A549 (cell line): Measurements from ENCODE around the gene MTTP. TPM values are rescaled to one million over a fixed set of nuclear protein-coding genes. Genes with fewer than 3 reads are reported as not detected.

Source experiments
- ATAC-seq, 2 experiments: fragments of 200-7000 bp in 1 of 2; fragments of >200 bp in 1 of 2; cut with Nextera tagmentation in 1 of 2; cut with Tn5 transposase in 1 of 2; 3 replicates each; pipeline versions ENCODE4 v1.8.0 to v1.9.1; 2018 to 2020; ENCODE audit warnings: mild to moderate bottlenecking in 1 of 2, moderate library complexity in 1 of 2
- CTCF ChIA-PET: fragments of 300-600 bp; sonication (Branson Sonifier 250); formaldehyde crosslinking; extraction: SDS; loops from one replicate; lab custom pipeline; 2021; ENCODE audit warnings: antibody characterized with exemption, inconsistent platforms; lab: Yijun Ruan, JAX
- POLR2A ChIA-PET: fragments of 350-600 bp; formaldehyde crosslinking; extraction: SDS; loops from one replicate; lab custom pipeline; 2021; ENCODE audit warnings: antibody characterized with exemption, inconsistent platforms; lab: Yijun Ruan, JAX
- DNase-seq, 2 experiments: peaks; one replicate each; pipeline versions ENCODE4 v3.0.0 to v3.0.0-alpha.2; 2011 to 2016; ENCODE audit warnings: low read depth in 1 of 2, low spot score in 1 of 2
- FAIRE-seq: peaks from 2 replicates; lab custom pipeline; 2011; peaks lifted over from hg19 to GRCh38; lab: Jason Lieb, UNC
- H3K27ac ChIP-seq, 2 experiments: fragments of >200 bp; sonication (Bioruptor Twin); formaldehyde crosslinking; 3 replicates each; pipeline ENCODE4 v1.5.1; 2016 to 2017
- H3K4me1 ChIP-seq: fragments of >200 bp; sonication (Bioruptor Twin); formaldehyde crosslinking; 3 replicates; pipeline ENCODE4 v1.6.1; 2016
- H3K4me2 ChIP-seq: fragments of >200 bp; sonication (Bioruptor Twin); formaldehyde crosslinking; 3 replicates; pipeline ENCODE4 v1.6.1; 2016
- H3K4me3 ChIP-seq: fragments of >200 bp; sonication (Bioruptor Twin); formaldehyde crosslinking; 3 replicates; pipeline ENCODE4 v1.5.1; 2016
- H3K9me3 ChIP-seq: fragments of >200 bp; sonication (Bioruptor Twin); formaldehyde crosslinking; 3 replicates; pipeline ENCODE4 v1.6.1; 2016
- BHLHE40 ChIP-seq: IDR thresholded peaks from 2 replicates; pipeline ENCODE4 v1.6.1; 2012; ENCODE audit warnings: low read depth, low read length, inconsistent platforms
- CTCF ChIP-seq: fragments of >200 bp; sonication (Bioruptor Twin); formaldehyde crosslinking; IDR thresholded peaks from 3 replicates; pipeline ENCODE4 v1.5.1; 2016
- EHF ChIP-seq: fragments of 250-450 bp; sonication (Bioruptor Pico); IDR thresholded peaks from 2 replicates; pipeline ENCODE4 v1.5.0; 2020; ENCODE audit warnings: mild to moderate bottlenecking
- EP300 ChIP-seq, 2 experiments: fragments of >200 bp; sonication (Bioruptor Twin); formaldehyde crosslinking; IDR thresholded peaks; 2 replicates in 1 of 2; 3 replicates in 1 of 2; pipeline ENCODE4 v1.6.1; 2016 to 2017
- HES2 ChIP-seq: fragments of >200 bp; sonication (Bioruptor Twin); formaldehyde crosslinking; IDR thresholded peaks from 2 replicates; pipeline ENCODE4 v1.6.1; 2016
- HMGXB4 ChIP-seq: fragments of 250-450 bp; sonication (Bioruptor Pico); IDR thresholded peaks from 2 replicates; pipeline ENCODE4 v1.5.0; 2021; ENCODE audit warnings: mild to moderate bottlenecking, moderate library complexity, borderline replicate concordance
- HOXB5 ChIP-seq: fragments of 250-450 bp; sonication (Bioruptor Pico); IDR thresholded peaks from 2 replicates; pipeline ENCODE4 v1.5.0; 2020; ENCODE audit warnings: mild to moderate bottlenecking, moderate library complexity
- JUN ChIP-seq, 2 experiments: fragments of >200 bp; sonication (Bioruptor Twin); formaldehyde crosslinking; IDR thresholded peaks; 2 replicates in 1 of 2; 3 replicates in 1 of 2; pipeline ENCODE4 v1.6.1; 2016 to 2017
- MAFK ChIP-seq: fragments of 450-650 bp; IDR thresholded peaks from 2 replicates; pipeline ENCODE4 v1.6.1; 2014; ENCODE audit not compliant: partially characterized antibody
- MAX ChIP-seq: IDR thresholded peaks from 2 replicates; pipeline ENCODE4 v1.6.1; 2012
- NPAS2 ChIP-seq: fragments of 250-450 bp; sonication (Bioruptor Pico); IDR thresholded peaks from 2 replicates; pipeline ENCODE4 v1.8.0; 2022; ENCODE audit warnings: mild to moderate bottlenecking, moderate library complexity, borderline replicate concordance
- PHF8 ChIP-seq: fragments of 200-600 bp; sonication (generic); IDR thresholded peaks from 2 replicates; pipeline ENCODE4 v1.6.1; 2016; ENCODE audit warnings: low read depth, mild to moderate bottlenecking, antibody characterized with exemption, moderate library complexity, borderline replicate concordance
- POLR2A ChIP-seq: IDR thresholded peaks from 2 replicates; pipeline ENCODE4 v1.6.1; 2012; ENCODE audit warnings: mild to moderate bottlenecking, low read length
- POLR2AphosphoS2 ChIP-seq: conservative IDR thresholded peaks from 2 replicates; pipeline ENCODE4 v1.6.1; 2012; ENCODE audit warnings: low read length, improper control_type of control experiment, inconsistent platforms
- RCOR1 ChIP-seq: fragments of 150-350 bp; IDR thresholded peaks from 2 replicates; pipeline ENCODE4 v1.6.1; 2014; ENCODE audit warnings: antibody characterized with exemption, low read length, low read depth
- RNF2 ChIP-seq: fragments of 200-600 bp; sonication (generic); IDR thresholded peaks from 2 replicates; pipeline ENCODE4 v1.6.1; 2016; ENCODE audit warnings: low read depth, mild to moderate bottlenecking, antibody characterized with exemption, moderate library complexity, borderline replicate concordance
- SMC3 ChIP-seq: fragments of >200 bp; sonication (Bioruptor Twin); formaldehyde crosslinking; IDR thresholded peaks from 3 replicates; pipeline ENCODE4 v1.6.1; 2018; ENCODE audit warnings: inconsistent platforms
- SREBF2 ChIP-seq: fragments of 450-650 bp; IDR thresholded peaks from 2 replicates; pipeline ENCODE4 v1.6.1; 2014; ENCODE audit warnings: mild to moderate bottlenecking, moderate library complexity
- TFCP2L1 ChIP-seq: fragments of 250-450 bp; sonication (Bioruptor Pico); IDR thresholded peaks from 2 replicates; pipeline ENCODE4 v1.5.0; 2021; ENCODE audit warnings: mild to moderate bottlenecking
- TP53 ChIP-seq: fragments of 250-450 bp; sonication (Bioruptor Pico); IDR thresholded peaks from 2 replicates; pipeline ENCODE4 v1.5.0; 2021; ENCODE audit warnings: mild to moderate bottlenecking, moderate library complexity
- ZC3H11A ChIP-seq: fragments of 450-650 bp; IDR thresholded peaks from 2 replicates; pipeline ENCODE4 v1.6.1; 2014; ENCODE audit warnings: antibody characterized with exemption, mild to moderate bottlenecking
- ZSCAN20 ChIP-seq: fragments of 250-450 bp; sonication (Bioruptor Pico); IDR thresholded peaks from 2 replicates; pipeline ENCODE4 v1.8.0; 2022; ENCODE audit warnings: mild to moderate bottlenecking, moderate library complexity
- WGBS: methylation state at CpG from one replicate; pipeline ENCODE4 v1.1.6; 2017; ENCODE audit errors: missing lambda C conversion rate; 5-methylcytosine and 5-hydroxymethylcytosine counted together
- polyA plus RNA-seq, 4 experiments: library from polyadenylated mRNA; depleted of rRNA in 3 of 4; stranded (reverse); fragments of >200 nt; fragmentation: RNase III in 1 of 4; extraction: RNeasy Plus Mini Kit Qiagen cat#74134 plus additional on column Dnase treatment in 1 of 4; gene quantifications; 2 replicates in 3 of 4; 3 replicates in 1 of 4; pipeline ENCODE4 v1.2.3, GENCODE V29; 2011 to 2017

The MTTP gene
- polyA plus RNA-seq, 2 of the 4 experiments (the other 2 are of a cell fraction), result 0.03 TPM; not detected in 1

- TF ChIP-seq EHF (CRISPR knock-in tag), result no peak
These were observed 1.9 kb upstream of the MTTP start (continued) for GRCh38 chr4:99572527-99573240.

GRCh38 chr4:99573735-99574368 lies 772 bp upstream of the MTTP start:
- Histone ChIP-seq H3K27ac (no peak overlapping the region), H3K4me2 (no peak overlapping the region), H3K9me3 (no peaks in the 10 kb centered on the region), H3K4me3 (no peak overlapping the region), H3K4me1 (no peaks in the 10 kb centered on the region)
- DNase-seq (no peak), ATAC-seq (no peak), FAIRE-seq (no peak)
- WGBS, result 21% methylated on average over 1 of the region's 1 CpG
- ChIA-PET CTCF (no interaction called here), POLR2A (no interaction called here)
- TF ChIP-seq RNF2 (no peak), HOXB5 (CRISPR knock-in tag) (no peak)

GRCh38 chr4:99578714-99579113 lies 4.1 kb downstream of the MTTP start:
- no peak overlapping the region for H3K4me2 ChIP-seq
- H3K4me3 ChIP-seq, result no peak overlapping the region
- no peaks in the 10 kb centered on the region for H3K9me3 ChIP-seq
- DNase-seq (no peak), ATAC-seq (no peak), FAIRE-seq (no peak)
- 49% methylated on average over 2 of the region's 2 CpGs for WGBS
- ChIA-PET CTCF (interaction anchor here (0.7 kb wide), 1 partner anchor 67 kb away, joined by 3 read pairs; no protein-coding TSS in a partner anchor), POLR2A (no interaction called here)
- TF ChIP-seq POLR2A (no peak), TFCP2L1 (CRISPR knock-in tag) (no peak), RNF2 (no peak), JUN (IDR thresholded peaks at IDR 0.05) (no peak), SREBF2 (no peak)
- TF ChIP-seq, all 56 proteins: peak for 0
- Histone ChIP-seq H3K27ac (no peak overlapping the region), H3K4me1 (no peaks in the 10 kb centered on the region)

GRCh38 chr4:99585516-99585915 lies 10.9 kb downstream of the MTTP start:
- DNase-seq (no peak), ATAC-seq (no peak), FAIRE-seq (no peak)
- Histone ChIP-seq H3K27ac (no peak overlapping the region), H3K9me3 (no peaks in the 10 kb centered on the region), H3K4me1 (no peaks in the 10 kb centered on the region), H3K4me3 (no peak overlapping the region), H3K4me2 (no peak overlapping the region)
- TF ChIP-seq HES2 (no peak), ZSCAN20 (CRISPR knock-in tag) (no peak), BHLHE40 (no peak), ZC3H11A (no peak), CTCF (no peak), POLR2AphosphoS2 (no peak), PHF8 (no peak), HMGXB4 (CRISPR knock-in tag) (no peak), SMC3 (no peak), EP300 (IDR thresholded peaks at IDR 0.05) (no peak), MAX (no peak), NPAS2 (CRISPR knock-in tag) (no peak), TP53 (CRISPR knock-in tag) (no peak), MAFK (no peak), RCOR1 (no peak)
- WGBS, result 70% methylated on average over 1 of the region's 1 CpG
- CTCF ChIA-PET, result no interaction called here
- POLR2A ChIA-PET, result no interaction called here
